ENCODE results near the gene CCL23. TPM values are rescaled to one million over a fixed set of nuclear protein-coding genes. Genes with fewer than 3 reads are reported as not detected.

Gene CCL23
- total RNA-seq, 1 experiment from 2014 or later, result not detected

DNA sequence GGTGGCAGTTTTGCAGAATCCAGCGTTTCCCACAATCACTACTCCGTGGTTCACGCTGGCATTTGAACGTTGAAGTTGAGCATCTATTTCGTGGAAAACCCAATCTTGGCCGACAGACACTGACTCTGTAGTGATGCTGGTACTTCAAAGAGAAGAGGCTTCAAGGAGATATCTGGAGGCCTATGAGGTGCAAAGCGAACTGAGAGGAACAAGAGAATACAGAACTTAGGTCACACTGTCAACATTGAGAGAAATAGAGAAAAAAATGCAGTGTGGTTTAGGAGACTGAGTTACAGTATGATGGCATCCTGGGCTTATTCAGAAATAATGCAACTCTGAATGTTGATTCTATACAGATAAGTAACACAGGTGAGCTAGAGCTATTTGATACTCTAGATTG lies 52.5 kb downstream of the CCL23 start:
- Histone ChIP-seq H2AFZ (no peak overlapping the region), H4K20me1 (ENCODE audit: insufficient read depth) (no peaks in the 10 kb centered on the region), H3K9me3 (ENCODE audit: insufficient read depth, low read depth) (no peaks in the 10 kb centered on the region), H3K27ac (no peak overlapping the region), H3K27me3 (ENCODE audit: insufficient read depth, low read depth) (peaks cover 56% of the 10 kb centered on the region; the same call in 1 of the 2 replicates), H3K9me2 (ENCODE audit: insufficient read depth) (no peaks in the 10 kb centered on the region), H3K36me3 (ENCODE audit: low read depth) (no peaks in the 10 kb centered on the region), H3K4me1 (replicated peaks; ENCODE audit: insufficient read depth) (no peaks in the 10 kb centered on the region), H3K79me2 (ENCODE audit: low read depth) (no peaks in the 10 kb centered on the region), H3F3A (ENCODE audit: insufficient read depth, low read depth) (no peaks in the 10 kb centered on the region), H3K4me2 (no peak overlapping the region), H3K4me3 (no peak overlapping the region)
- CTCF ChIA-PET, result no interaction called here
- intact Hi-C loops (cut with micrococcal nuclease; ENCODE audit: unreplicated experiment), result no loop called here
- TF ChIP-seq EZH2 (IDR thresholded peaks at IDR 0.05; ENCODE audit: low read depth), result no peak
- TF ChIP-seq, protein P1, sequence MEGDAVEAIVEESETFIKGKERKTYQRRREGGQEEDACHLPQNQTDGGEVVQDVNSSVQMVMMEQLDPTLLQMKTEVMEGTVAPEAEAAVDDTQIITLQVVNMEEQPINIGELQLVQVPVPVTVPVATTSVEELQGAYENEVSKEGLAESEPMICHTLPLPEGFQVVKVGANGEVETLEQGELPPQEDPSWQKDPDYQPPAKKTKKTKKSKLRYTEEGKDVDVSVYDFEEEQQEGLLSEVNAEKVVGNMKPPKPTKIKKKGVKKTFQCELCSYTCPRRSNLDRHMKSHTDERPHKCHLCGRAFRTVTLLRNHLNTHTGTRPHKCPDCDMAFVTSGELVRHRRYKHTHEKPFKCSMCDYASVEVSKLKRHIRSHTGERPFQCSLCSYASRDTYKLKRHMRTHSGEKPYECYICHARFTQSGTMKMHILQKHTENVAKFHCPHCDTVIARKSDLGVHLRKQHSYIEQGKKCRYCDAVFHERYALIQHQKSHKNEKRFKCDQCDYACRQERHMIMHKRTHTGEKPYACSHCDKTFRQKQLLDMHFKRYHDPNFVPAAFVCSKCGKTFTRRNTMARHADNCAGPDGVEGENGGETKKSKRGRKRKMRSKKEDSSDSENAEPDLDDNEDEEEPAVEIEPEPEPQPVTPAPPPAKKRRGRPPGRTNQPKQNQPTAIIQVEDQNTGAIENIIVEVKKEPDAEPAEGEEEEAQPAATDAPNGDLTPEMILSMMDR (conservative IDR thresholded peaks at IDR 0.05), result no peak
- DNase-seq, result no peak
- POLR2A ChIA-PET (ENCODE audit: unreplicated experiment), result no interaction called here
- no TSS peak for BruUV-seq (replicated peaks)

DNA sequence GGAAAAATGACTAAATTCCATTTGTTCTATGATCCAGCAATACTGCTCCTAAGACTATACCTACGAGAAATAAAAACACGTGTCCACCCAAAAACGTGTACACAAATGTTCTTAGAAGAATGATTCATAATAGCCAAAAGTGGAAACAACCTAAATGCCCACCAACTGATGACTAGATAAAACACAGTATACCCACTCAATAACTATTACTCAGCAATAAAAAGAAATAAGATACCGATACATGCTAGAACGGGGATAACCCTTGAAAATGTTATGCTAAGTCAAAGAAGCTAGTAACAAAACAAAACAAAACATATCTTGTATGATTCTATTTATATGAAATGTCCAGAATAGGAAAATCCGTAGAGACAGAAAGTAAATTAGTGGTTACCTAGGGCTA lies 54.1 kb downstream of the CCL23 start:
- intact Hi-C loops (cut with micrococcal nuclease; ENCODE audit: unreplicated experiment), result no loop called here
- CTCF ChIA-PET, result no interaction called here

More for the DNA sequence above, 54.1 kb downstream of the CCL23 start:
- H4K20me1 ChIP-seq (ENCODE audit: insufficient read depth), result no peaks in the 10 kb centered on the region
- BruUV-seq (replicated peaks), result no TSS peak
- no peak overlapping the region for H3K4me3 ChIP-seq
- H3K9me3 ChIP-seq (ENCODE audit: insufficient read depth, low read depth), result no peaks in the 10 kb centered on the region
- no peak overlapping the region for H3K27ac ChIP-seq
- peaks cover 55% of the 10 kb centered on the region for H3K27me3 ChIP-seq (ENCODE audit: insufficient read depth, low read depth)
- H3K79me2 ChIP-seq (ENCODE audit: low read depth), result no peaks in the 10 kb centered on the region
- H3K36me3 ChIP-seq (ENCODE audit: low read depth), result no peaks in the 10 kb centered on the region
- no peak for DNase-seq
- H3K9me2 ChIP-seq (ENCODE audit: insufficient read depth), result no peaks in the 10 kb centered on the region
- no peaks in the 10 kb centered on the region for H3K4me1 ChIP-seq (replicated peaks; ENCODE audit: insufficient read depth)
- no peaks in the 10 kb centered on the region for H3F3A ChIP-seq (ENCODE audit: insufficient read depth, low read depth)
- H2AFZ ChIP-seq, result no peak overlapping the region
- POLR2A ChIA-PET (ENCODE audit: unreplicated experiment), result no interaction called here
- H3K4me2 ChIP-seq, result no peak overlapping the region
- no peak for TF ChIP-seq EZH2 (IDR thresholded peaks at IDR 0.05; ENCODE audit: low read depth)
- TF ChIP-seq, protein P1 (conservative IDR thresholded peaks at IDR 0.05), result no peak

Other genes with a start within 250 kb of the CCL23 start
- gene MMP28, start 222.3 kb downstream of the CCL23 start, total RNA-seq (2021), result 2.8 and 6.4 TPM in 2 replicates
- gene TAF15, start 208.5 kb downstream of the CCL23 start, total RNA-seq (2021), result 187 and 202 TPM in 2 replicates
- gene HEATR9, start 149.1 kb downstream of the CCL23 start, total RNA-seq (2021), result not detected in 2 replicates
- not detected in 2 replicates for gene CCL5, start 137.6 kb downstream of the CCL23 start, total RNA-seq (2021)
- 14.5 and 15.5 TPM in 2 replicates for gene RDM1, start 87.2 kb downstream of the CCL23 start, total RNA-seq (2021)
- gene LYZL6, start 74.3 kb downstream of the CCL23 start, total RNA-seq (2021), result not detected in 2 replicates
- not detected in 2 replicates for gene CCL16, start 36.5 kb downstream of the CCL23 start, total RNA-seq (2021)
- not detected in 2 replicates for gene CCL14, start 31.2 kb downstream of the CCL23 start, total RNA-seq (2021)
- not detected in 2 replicates for gene CCL15, start 16.4 kb downstream of the CCL23 start, total RNA-seq (2021)
- not detected in 2 replicates for gene CCL18, start 46.3 kb upstream of the CCL23 start, total RNA-seq (2021)
- gene CCL3, start 72.2 kb upstream of the CCL23 start, total RNA-seq (2021), result not detected in 2 replicates
- gene CCL4, start 85.9 kb upstream of the CCL23 start, total RNA-seq (2021), result not detected in 2 replicates
- gene TBC1D3B, start 158.7 kb upstream of the CCL23 start, total RNA-seq (2021), result 13.8 and 18.6 TPM in 2 replicates
- gene CCL3L1, start 178.8 kb upstream of the CCL23 start, total RNA-seq (2021), result not detected in 2 replicates
- gene CCL4L2, start 193.1 kb upstream of the CCL23 start, total RNA-seq (2021), result not detected in 2 replicates
- gene TBC1D3I, start 246.6 kb upstream of the CCL23 start, total RNA-seq (2021), result 0.50 and 0.81 TPM in 2 replicates